Ureter (tissue), 1 donor: ENCODE results near the gene HEATR5A. TPM values are rescaled to one million over a fixed set of nuclear protein-coding genes. Genes with fewer than 3 reads are reported as not detected.
"Not testable (repeated sequence)": the region's sequence is repeated elsewhere in the genome, so short reads cannot be mapped to it uniquely, and the experiment has no call there.

Experiments
- DNase-seq: peaks from one replicate; pipeline ENCODE4 v3.0.0-alpha.2; 2020; ENCODE audit warnings: low spot score
- total RNA-seq: library from RNA; stranded (reverse); gene quantifications from one replicate; pipeline ENCODE4 v1.2.4, GENCODE V29; 2023
- donor health status: DM: yes; HTN: yes; CAD: no.

Gene HEATR5A
- total RNA-seq, 1 donor from 2014 or later, result 38.5 TPM

- DNase-seq, result no peak
These were observed 136.6 kb downstream of the HEATR5A start for GRCh38 chr14:31283578-31284252.

- no peak for DNase-seq
These were observed 137.2 kb downstream of the HEATR5A start for GRCh38 chr14:31283153-31283552.

GRCh38 chr14:31280871-31281220 lies 139.5 kb downstream of the HEATR5A start:
- no peak for DNase-seq

GRCh38 chr14:31280132-31280870 lies 140.0 kb downstream of the HEATR5A start:
- DNase-seq, result no peak

- DNase-seq, result no peak
These were observed 141.5 kb downstream of the HEATR5A start for GRCh38 chr14:31278883-31279282.

- no peak for DNase-seq
These were observed 143.3 kb downstream of the HEATR5A start for GRCh38 chr14:31277085-31277484.

GRCh38 chr14:31276417-31276816 lies 143.9 kb downstream of the HEATR5A start:
- not testable (repeated sequence) for DNase-seq

- no peak for DNase-seq
These were observed 144.6 kb downstream of the HEATR5A start for GRCh38 chr14:31275731-31276130.

GRCh38 chr14:31271648-31272047 lies 148.7 kb downstream of the HEATR5A start:
- no peak for DNase-seq

- no peak for DNase-seq
These were observed 150.1 kb downstream of the HEATR5A start for GRCh38 chr14:31270196-31270772.

- no peak for DNase-seq
These were observed 150.6 kb downstream of the HEATR5A start for GRCh38 chr14:31269634-31270195.

- DNase-seq, result no peak
These were observed 152.1 kb downstream of the HEATR5A start for GRCh38 chr14:31268216-31268615.

- no peak for DNase-seq
These were observed 153.7 kb downstream of the HEATR5A start for GRCh38 chr14:31266437-31267331.

GRCh38 chr14:31265701-31266398 lies 154.5 kb downstream of the HEATR5A start:
- DNase-seq, result no peak

GRCh38 chr14:31263485-31264133 lies 156.7 kb downstream of the HEATR5A start:
- peak; percentile 64 for DNase-seq

GRCh38 chr14:31261859-31262731 lies 158.3 kb downstream of the HEATR5A start:
- DNase-seq, result peak; percentile 51

GRCh38 chr14:31261523-31261858 lies 158.9 kb downstream of the HEATR5A start:
- DNase-seq, result no peak

- DNase-seq, result not testable (repeated sequence)
These were observed 161.3 kb downstream of the HEATR5A start for GRCh38 chr14:31259040-31259435.

- no peak for DNase-seq
These were observed 161.8 kb downstream of the HEATR5A start for GRCh38 chr14:31258427-31259039.
